DOHH2 (cell line): ENCODE measurements around the gene CARNS1.
A peak's percentile ranks its signal among the peaks of the same experiment; 100 is the strongest.

Source experiments
- H3F3A ChIP-seq: fragments of 200-600 bp; sonication (generic), shearing (Covaris generic); 2 replicates; pipeline ENCODE4 v1.6.0; 2016; ENCODE audit warnings: antibody characterized with exemption, mild to moderate bottlenecking; ENCODE audit not compliant: control insufficient read depth, insufficient read depth
- H3K27ac ChIP-seq: fragments of 200-600 bp; sonication (generic); 2 replicates; pipeline ENCODE4 v1.5.1; 2014; ENCODE audit warnings: low read depth, mild to moderate bottlenecking, low read length, moderate library complexity
- H3K27me3 ChIP-seq: fragments of 200-600 bp; sonication (generic); 2 replicates; pipeline ENCODE4 v1.6.1; 2014; ENCODE audit warnings: mild to moderate bottlenecking, low read length, mixed read lengths; ENCODE audit not compliant: control insufficient read depth
- H3K36me3 ChIP-seq: fragments of 200-600 bp; sonication (generic); 2 replicates; pipeline ENCODE4 v1.6.1; 2014; ENCODE audit warnings: mild to moderate bottlenecking, low read length, moderate library complexity, mixed read lengths; ENCODE audit not compliant: control insufficient read depth
- H3K4me1 ChIP-seq: fragments of 200-600 bp; sonication (generic); 2 replicates; pipeline ENCODE4 v1.6.1; 2014; ENCODE audit warnings: mild to moderate bottlenecking, low read length, mixed read lengths; ENCODE audit not compliant: control insufficient read depth
- H3K4me2 ChIP-seq: fragments of 200-600 bp; sonication (generic); 2 replicates; pipeline ENCODE4 v1.6.0; 2014; ENCODE audit warnings: mild to moderate bottlenecking, low read length, moderate library complexity
- H3K4me3 ChIP-seq: fragments of 200-600 bp; sonication (generic); 2 replicates; pipeline ENCODE4 v1.5.1; 2014; ENCODE audit warnings: mild to moderate bottlenecking, low read length, mixed read lengths
- H3K79me2 ChIP-seq: fragments of 200-600 bp; sonication (generic); 2 replicates; pipeline ENCODE4 v1.6.1; 2014; ENCODE audit warnings: mild to moderate bottlenecking, low read length, mixed read lengths; ENCODE audit not compliant: control insufficient read depth
- H3K9me2 ChIP-seq: fragments of 200-600 bp; sonication (generic); replicated peaks from 2 replicates; pipeline ENCODE4 v1.6.1; 2014; ENCODE audit warnings: mild to moderate bottlenecking, low read length, mixed read lengths; ENCODE audit not compliant: control insufficient read depth
- H3K9me3 ChIP-seq: fragments of 200-600 bp; sonication (generic); 2 replicates; pipeline ENCODE4 v1.6.1; 2014; ENCODE audit warnings: antibody characterized with exemption, low read length, mixed read lengths; ENCODE audit not compliant: control insufficient read depth, insufficient read depth
- H4K20me1 ChIP-seq: fragments of 200-600 bp; sonication (generic); 2 replicates; pipeline ENCODE4 v1.6.0; 2014; ENCODE audit warnings: low read depth, mild to moderate bottlenecking, antibody characterized with exemption, low read length, moderate library complexity; ENCODE audit not compliant: control insufficient read depth, insufficient read depth
- EZH2phosphoT487 ChIP-seq: fragments of 200-600 bp; sonication (generic); IDR thresholded peaks from 2 replicates; pipeline ENCODE4 v1.6.1; 2017; ENCODE audit warnings: borderline replicate concordance, mild to moderate bottlenecking, antibody characterized with exemption, low read length, moderate library complexity, mixed read lengths
- TF ChIP-seq, protein P1 (sequence below): fragments of 200-600 bp; sonication (generic); IDR thresholded peaks from one replicate; pipeline ENCODE4 v1.5.1; 2014; ENCODE audit warnings: antibody characterized with exemption, mild to moderate bottlenecking, low read depth, low read length; ENCODE audit not compliant: poor library complexity, severe bottlenecking

CARNS1 gene

DNA sequence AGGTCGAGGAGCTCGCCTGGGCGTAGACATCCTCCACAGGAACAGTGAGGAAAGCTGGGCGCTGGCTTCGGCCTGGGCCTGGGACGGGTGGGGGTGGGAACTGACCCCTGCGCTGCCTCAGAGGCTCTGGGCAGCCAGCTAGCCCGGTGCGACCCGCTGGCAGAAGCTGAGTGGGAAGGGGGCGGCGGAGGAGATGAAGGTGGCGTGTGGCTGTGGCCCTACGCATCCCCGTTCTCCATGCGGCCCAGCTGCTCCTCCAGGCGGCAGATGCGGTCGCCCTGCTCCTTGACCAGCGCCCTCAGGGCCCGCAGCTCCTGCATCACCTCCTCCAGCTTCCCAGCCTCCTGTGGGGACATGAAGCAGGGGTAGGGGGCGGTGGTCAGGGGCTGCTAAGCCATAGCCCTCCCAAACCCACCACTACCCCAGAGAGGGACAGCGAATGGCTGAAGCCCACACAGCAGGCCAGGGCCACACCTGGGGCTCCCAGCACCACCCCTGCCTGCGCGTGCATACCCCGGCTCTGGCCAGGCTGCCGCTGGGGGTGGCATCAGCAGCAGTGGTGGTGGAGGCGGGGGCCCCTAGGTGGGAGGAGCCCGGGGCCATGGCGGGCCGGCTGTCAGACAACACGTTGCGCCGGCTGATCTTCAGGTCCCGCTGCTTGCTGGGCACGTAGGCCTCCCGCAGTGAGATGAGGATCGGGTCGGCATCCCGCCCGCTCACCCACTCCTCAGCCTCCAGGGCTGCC lies 22.9 kb downstream of the CARNS1 start:
- H3K4me3 ChIP-seq: peak overlapping the region; percentile 90

GRCh38 chr11:67439321-67440228 lies 24.1 kb downstream of the CARNS1 start:
- Histone ChIP-seq H3K9me2 (no peaks in the 10 kb centered on the region), H3K4me2 (peak overlapping the region; percentile 94), H3K27me3 (no peaks in the 10 kb centered on the region), H3K4me1 (peaks cover 81% of the 10 kb centered on the region), H3K36me3 (peaks cover 71% of the 10 kb centered on the region), H3K4me3 (peak overlapping the region; percentile 90), H3K9me3 (no peaks in the 10 kb centered on the region), H4K20me1 (peaks cover 12% of the 10 kb centered on the region; the same call in 1 of the 2 replicates), H3K27ac (peak overlapping the region; percentile 97), H3F3A (peaks cover 53% of the 10 kb centered on the region), H3K79me2 (peaks cover 55% of the 10 kb centered on the region)
- no peak for TF ChIP-seq EZH2phosphoT487
- TF ChIP-seq, protein P1, sequence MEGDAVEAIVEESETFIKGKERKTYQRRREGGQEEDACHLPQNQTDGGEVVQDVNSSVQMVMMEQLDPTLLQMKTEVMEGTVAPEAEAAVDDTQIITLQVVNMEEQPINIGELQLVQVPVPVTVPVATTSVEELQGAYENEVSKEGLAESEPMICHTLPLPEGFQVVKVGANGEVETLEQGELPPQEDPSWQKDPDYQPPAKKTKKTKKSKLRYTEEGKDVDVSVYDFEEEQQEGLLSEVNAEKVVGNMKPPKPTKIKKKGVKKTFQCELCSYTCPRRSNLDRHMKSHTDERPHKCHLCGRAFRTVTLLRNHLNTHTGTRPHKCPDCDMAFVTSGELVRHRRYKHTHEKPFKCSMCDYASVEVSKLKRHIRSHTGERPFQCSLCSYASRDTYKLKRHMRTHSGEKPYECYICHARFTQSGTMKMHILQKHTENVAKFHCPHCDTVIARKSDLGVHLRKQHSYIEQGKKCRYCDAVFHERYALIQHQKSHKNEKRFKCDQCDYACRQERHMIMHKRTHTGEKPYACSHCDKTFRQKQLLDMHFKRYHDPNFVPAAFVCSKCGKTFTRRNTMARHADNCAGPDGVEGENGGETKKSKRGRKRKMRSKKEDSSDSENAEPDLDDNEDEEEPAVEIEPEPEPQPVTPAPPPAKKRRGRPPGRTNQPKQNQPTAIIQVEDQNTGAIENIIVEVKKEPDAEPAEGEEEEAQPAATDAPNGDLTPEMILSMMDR: peak; percentile 75

More for the DNA sequence above, 22.9 kb downstream of the CARNS1 start:
- Histone ChIP-seq H3K27ac (peak overlapping the region; percentile 97), H3K9me2 (no peaks in the 10 kb centered on the region), H4K20me1 (peaks cover 12% of the 10 kb centered on the region; the same call in 1 of the 2 replicates), H3K27me3 (no peaks in the 10 kb centered on the region), H3K4me1 (peaks cover 87% of the 10 kb centered on the region), H3K79me2 (peaks cover 58% of the 10 kb centered on the region), H3K9me3 (no peaks in the 10 kb centered on the region), H3K36me3 (peaks cover 84% of the 10 kb centered on the region), H3F3A (peaks cover 55% of the 10 kb centered on the region), H3K4me2 (peak overlapping the region; percentile 94)
- TF ChIP-seq, protein P1: peak; percentile 20
- TF ChIP-seq EZH2phosphoT487: no peak

DNA sequence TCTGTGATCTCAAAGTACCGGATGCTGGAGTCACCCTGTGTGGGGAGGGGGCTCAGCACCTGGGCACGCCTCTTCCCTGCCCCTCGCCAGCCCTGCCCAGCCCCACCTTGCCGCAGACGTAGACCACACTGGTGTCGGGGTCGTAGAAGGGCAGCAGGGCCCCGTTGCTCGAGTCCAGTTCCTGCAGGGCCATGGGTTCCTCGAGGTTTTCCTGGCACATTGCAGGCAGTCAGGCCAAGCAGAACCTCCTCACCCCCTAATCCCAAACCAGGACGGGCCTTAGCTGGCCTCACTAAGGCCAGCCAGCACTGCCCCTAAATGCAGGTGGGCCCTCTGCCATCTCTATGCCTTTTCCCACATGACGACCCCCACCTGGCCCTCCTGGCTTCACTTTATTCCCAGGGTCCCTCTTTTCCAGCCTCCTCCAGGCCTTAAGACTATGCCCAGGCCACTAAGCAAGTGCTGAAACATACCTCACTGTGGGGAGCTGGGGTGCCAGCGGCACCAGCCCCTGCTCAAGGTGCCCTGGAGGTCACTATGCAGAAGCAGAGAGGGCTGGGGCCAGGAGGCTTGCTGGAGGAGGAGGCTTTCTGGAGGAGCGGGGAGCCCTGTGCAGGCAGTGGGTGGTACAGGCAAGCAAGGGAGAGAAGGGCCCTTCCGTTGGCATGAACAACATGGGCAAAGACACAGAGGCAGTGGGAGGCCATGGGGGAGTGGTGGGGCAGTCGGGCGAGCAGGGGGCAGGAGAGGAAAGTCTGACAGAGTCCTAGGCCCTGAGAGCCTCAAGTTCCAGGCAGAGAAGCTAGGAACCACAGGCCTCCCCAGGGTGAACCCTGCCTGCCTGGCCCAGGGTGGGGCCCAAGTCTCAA lies 25.0 kb downstream of the CARNS1 start:
- peaks cover 81% of the 10 kb centered on the region for H3K4me1 ChIP-seq
- peak overlapping the region; percentile 94 for H3K4me2 ChIP-seq
- peaks cover 46% of the 10 kb centered on the region for H3F3A ChIP-seq
- H4K20me1 ChIP-seq: peaks cover 8% of the 10 kb centered on the region; the same call in 1 of the 2 replicates
- H3K9me2 ChIP-seq: no peaks in the 10 kb centered on the region
- H3K27ac ChIP-seq: peak overlapping the region; percentile 36
- peaks cover 55% of the 10 kb centered on the region for H3K79me2 ChIP-seq
- no peak overlapping the region for H3K4me3 ChIP-seq
- no peaks in the 10 kb centered on the region for H3K9me3 ChIP-seq
- H3K27me3 ChIP-seq: no peaks in the 10 kb centered on the region
- TF ChIP-seq, protein P1: no peak
- no peak for TF ChIP-seq EZH2phosphoT487
- H3K36me3 ChIP-seq: peaks cover 62% of the 10 kb centered on the region
